Left colon (tissue), 2 donors: ENCODE data around the gene RAD51B. TPM values are rescaled to one million over a fixed set of nuclear protein-coding genes. Genes with fewer than 3 reads are reported as not detected.

Experiments
- ATAC-seq: fragments of 200-7000 bp; cut with Tn5 transposase; one replicate; pipeline ENCODE4 v1.9.1; 2020; ENCODE audit warnings: mild to moderate bottlenecking, moderate library complexity
- DNase-seq, 2 donors: peaks; one replicate each; pipeline ENCODE4 v3.0.0-alpha.2; 2020
- intact Hi-C, 2 donors: fragments of 100-400 bp; cut with DNase I in 1 of 2; cut with micrococcal nuclease in 1 of 2; formaldehyde crosslinking; loops; one replicate each; pipeline versions ENCODE4 v1.11.2 to v1.14.0; 2022; cut with DNase I, micrococcal nuclease
- total RNA-seq, 2 donors: library from RNA; stranded (reverse); fragmentation: NEBNext Ultra II Directional; extraction: Animal tissue kit (Norgen Biotek cat#: 25700); gene quantifications; one replicate each; pipeline ENCODE4 v1.2.1, GENCODE V29; 2021
- donor health status: DM: no; HTN: no; CAD: no.
- donor health status: DM: yes; HTN: yes; CAD: no.

Gene RAD51B
- total RNA-seq, 2 donors from 2014 or later: 13.7 to 16.8 TPM

DNA sequence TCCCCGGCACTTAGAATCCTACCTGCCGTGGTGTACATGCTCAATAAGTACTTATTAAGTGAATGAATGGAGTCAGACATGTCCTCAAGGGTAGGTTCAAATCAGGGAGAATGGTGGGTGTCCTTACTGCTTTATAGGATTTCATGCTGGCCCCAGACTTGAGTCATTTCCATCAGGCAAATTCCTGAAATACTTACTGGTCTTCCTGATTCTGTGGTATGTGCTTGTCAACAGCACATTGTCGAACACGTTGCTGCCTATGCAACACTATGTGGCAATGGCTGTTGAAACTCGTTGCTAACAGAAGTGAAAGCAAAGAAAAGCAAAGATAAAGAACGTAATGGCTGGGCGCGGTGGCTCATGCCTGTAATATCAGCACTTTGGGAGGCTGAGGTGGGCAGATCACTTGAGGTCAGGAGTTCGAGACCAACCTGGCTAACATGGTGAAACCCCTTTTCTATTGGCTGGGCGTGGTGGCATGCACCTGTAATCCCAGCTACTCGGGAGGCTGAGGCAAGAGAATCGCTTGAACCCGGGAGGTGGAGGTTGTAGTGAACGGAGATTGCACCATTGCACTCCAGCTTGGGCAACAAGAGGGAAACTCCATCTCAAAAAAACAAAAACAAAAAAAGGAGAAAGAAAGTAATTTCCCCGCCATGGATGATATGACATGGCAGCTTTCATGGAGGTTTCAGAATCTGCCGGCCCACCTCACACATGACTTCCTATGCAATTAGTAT, 758.4 kb downstream of the RAD51B start:
- intact Hi-C loops: no loop called here
- DNase-seq: no peak
- no peak for ATAC-seq

GRCh38 chr14:68578597-68578996, 759.0 kb downstream of the RAD51B start:
- ATAC-seq (no peak), DNase-seq (no peak)
- intact Hi-C loops: no loop called here

DNA sequence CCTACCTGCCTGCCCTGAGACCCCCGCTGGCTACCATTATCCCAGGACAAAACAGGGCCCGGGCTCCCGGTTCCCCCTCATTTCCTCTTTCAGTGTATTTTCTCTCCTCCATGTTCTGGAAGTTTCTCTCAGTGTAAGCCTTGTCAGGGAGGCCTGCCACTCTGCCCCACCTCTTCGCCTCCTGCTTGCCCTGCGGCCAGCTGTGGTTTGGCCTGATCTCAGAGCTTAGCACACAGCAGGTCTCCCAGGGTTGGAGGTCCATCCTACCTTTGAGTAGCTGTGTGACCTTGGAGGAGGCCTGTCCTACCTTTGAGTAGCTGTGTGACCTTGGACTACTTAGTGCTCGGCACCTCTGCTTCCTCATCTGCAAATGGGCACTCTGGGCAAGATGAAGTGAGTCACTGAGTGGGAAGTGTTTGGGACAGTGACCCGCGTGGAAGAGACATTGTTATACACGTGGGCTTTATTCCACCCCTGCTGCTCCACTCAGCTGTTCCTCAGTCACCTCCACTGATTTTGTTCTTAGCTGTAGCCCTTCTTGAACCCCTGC, 760.6 kb downstream of the RAD51B start:
- DNase-seq (no peak), ATAC-seq (no peak)
- intact Hi-C loops: no loop called here

DNA sequence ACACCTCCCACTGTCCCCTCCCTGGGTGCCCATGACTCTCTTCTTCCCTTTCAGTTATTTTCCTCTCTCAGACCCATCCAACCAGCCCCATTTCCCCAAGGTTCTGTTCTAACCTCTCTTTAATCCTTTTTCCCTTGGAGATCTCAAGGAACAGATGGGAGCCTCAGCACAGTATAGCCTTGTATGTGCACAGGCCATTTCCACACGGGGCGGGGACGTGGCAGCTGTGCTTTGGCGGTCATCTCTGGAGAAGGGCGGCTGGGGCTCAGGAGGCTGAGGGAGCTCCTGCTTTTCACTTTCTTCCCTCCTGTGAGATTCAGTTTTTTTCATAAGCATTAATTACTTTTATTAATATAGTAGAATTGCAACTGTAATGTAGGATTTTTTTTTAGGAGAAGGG, 761.1 kb downstream of the RAD51B start:
- DNase-seq (no peak), ATAC-seq (no peak)
- intact Hi-C loops: no loop called here

DNA sequence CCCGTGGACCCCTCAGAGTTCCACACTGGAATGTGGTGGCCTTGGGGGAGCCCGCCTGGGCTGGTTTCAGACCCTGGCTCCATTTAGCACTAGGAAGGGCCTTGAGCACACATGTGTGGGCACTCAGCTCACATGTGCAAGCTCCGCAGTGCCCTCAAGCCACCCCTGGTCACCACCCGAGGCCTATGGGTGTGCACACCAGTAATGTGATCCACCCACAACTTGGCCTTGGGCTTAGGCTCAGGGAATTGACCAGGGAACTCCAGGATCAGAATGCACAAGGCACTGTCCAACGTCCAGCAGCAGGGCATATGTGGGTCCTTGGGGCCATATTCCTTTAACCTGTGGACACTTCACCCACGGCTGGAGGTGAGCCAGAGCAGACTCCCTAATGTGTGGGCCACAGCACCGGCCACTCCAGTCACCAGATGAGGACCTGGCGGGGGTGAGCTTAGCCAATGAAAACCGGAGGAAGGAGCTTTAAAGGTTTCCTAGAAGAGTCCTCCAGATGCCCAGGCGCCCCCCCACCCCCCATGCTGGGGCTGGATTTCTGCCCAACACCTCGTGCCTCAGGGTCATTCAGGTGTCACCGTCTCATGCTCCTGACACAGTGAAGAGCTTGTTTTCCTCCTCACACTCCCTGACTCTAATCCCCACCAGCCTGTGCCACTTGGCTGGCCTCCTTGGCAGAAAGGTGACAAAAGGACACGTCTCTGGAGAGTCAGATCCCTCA, 764.1 kb downstream of the RAD51B start:
- intact Hi-C loops: no loop called here
- DNase-seq (no peak), ATAC-seq (no peak)

- ATAC-seq: no peak
- DNase-seq: no peak
- intact Hi-C loops: no loop called here
These were observed 765.2 kb downstream of the RAD51B start for GRCh38 chr14:68584786-68585185.

GRCh38 chr14:68585690-68586089, 766.1 kb downstream of the RAD51B start:
- ATAC-seq (no peak), DNase-seq (no peak)
- intact Hi-C loops: no loop called here

GRCh38 chr14:68586896-68587751, 767.5 kb downstream of the RAD51B start:
- intact Hi-C loops: no loop called here
- DNase-seq (peak in 1 of 2 donors; percentile 68), ATAC-seq (peak; percentile 40)

- ATAC-seq: no peak
- intact Hi-C loops: no loop called here
- DNase-seq: no peak
These were observed 768.4 kb downstream of the RAD51B start for GRCh38 chr14:68587931-68588330.

- DNase-seq (peak in 1 of 2 donors; percentile 82), ATAC-seq (peak; percentile 36)
These were observed 770.0 kb downstream of the RAD51B start for GRCh38 chr14:68589447-68590200.

DNA sequence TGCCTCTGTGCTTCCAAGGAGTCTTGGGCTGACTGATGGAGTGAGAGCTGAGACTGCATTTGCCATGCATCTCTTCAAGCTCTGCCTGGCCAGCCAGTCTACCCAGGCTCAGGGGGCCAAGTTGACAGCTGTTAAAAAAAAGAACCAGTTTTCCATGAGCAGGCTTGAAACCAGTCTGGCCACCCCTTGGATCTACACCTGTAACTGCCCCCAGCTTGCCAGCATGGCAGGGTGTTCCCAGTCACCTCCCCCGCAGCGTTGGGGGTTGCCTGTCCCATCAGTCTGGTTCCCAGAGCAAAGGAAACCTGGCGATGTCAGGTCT, 770.6 kb downstream of the RAD51B start:
- no peak for ATAC-seq
- DNase-seq: no peak
- intact Hi-C loops: no loop called here

More at GRCh38 chr14:68589447-68590200, 770.0 kb downstream of the RAD51B start:
- intact Hi-C loops: no loop called here

DNA sequence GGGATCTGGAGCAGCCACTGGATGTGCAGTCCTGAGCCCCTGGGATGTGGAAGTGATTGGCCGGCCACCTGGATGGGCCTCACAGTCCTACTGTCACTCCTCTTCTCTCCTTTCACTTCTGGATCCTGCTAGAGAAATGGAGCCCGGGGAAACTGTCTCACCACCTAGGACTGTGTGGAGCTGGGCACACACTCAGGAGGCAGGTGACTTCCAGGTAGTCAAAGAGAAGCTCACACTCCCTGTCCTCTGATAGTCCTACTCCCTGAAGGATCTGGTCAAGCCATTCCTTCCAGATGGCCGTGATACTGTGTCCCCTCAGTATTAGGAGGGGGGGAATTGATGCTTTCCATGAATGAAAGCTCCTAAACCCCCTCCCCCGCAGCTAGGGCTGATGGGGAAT, 772.2 kb downstream of the RAD51B start:
- intact Hi-C loops: no loop called here
- ATAC-seq: no peak
- no peak for DNase-seq

DNA sequence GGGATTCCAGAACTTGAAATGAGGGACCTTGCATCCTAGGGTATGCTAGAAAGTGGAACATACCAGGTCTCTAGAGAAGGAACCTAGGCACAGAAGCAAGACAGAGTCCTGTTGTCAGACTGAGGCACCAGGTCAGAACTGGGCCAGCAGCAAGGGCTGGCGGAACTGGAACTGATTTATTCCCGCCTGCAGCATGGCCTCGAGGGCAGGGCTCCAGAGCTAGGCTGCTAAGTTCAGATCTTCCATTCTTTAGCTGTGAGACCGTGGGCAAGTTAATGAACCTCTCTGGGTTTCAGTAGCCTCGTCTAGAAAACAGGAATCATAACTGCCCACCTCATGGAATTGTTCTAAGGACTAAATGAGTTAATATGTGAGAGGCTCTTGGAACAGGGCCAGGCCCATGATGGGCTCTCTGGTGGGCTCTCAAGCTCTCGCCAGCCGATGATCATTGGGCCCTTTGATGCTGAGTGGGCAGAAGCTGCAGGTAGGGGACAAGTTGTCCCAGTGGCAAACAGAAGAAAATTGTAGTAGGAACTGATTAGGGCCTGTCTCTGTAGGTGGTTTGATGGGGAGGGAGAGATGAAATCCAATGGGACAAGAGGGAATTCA, 773.5 kb downstream of the RAD51B start:
- intact Hi-C loops: no loop called here
- ATAC-seq (no peak), DNase-seq (no peak)

GRCh38 chr14:68593806-68594536, 774.4 kb downstream of the RAD51B start:
- intact Hi-C loops: no loop called here
- ATAC-seq (no peak), DNase-seq (no peak)

GRCh38 chr14:68594737-68595380, 775.3 kb downstream of the RAD51B start:
- ATAC-seq: no peak
- intact Hi-C loops: no loop called here

GRCh38 chr14:68596211-68596610, 776.6 kb downstream of the RAD51B start:
- DNase-seq: no peak
- intact Hi-C loops: no loop called here
- ATAC-seq: no peak

More at GRCh38 chr14:68594737-68595380, 775.3 kb downstream of the RAD51B start:
- DNase-seq: no peak

GRCh38 chr14:68596701-68597100, 777.1 kb downstream of the RAD51B start:
- no peak for ATAC-seq

More at GRCh38 chr14:68596701-68597100, 777.1 kb downstream of the RAD51B start:
- DNase-seq: no peak
- intact Hi-C loops: no loop called here
